ENCODE measurements around the gene SLC4A2. TPM values are rescaled to one million over a fixed set of nuclear protein-coding genes. Genes with fewer than 3 reads are reported as not detected.

Gene SLC4A2
- total and polyA plus RNA-seq, 8 donors: 81.7 to 205 (median 104) TPM

DNA sequence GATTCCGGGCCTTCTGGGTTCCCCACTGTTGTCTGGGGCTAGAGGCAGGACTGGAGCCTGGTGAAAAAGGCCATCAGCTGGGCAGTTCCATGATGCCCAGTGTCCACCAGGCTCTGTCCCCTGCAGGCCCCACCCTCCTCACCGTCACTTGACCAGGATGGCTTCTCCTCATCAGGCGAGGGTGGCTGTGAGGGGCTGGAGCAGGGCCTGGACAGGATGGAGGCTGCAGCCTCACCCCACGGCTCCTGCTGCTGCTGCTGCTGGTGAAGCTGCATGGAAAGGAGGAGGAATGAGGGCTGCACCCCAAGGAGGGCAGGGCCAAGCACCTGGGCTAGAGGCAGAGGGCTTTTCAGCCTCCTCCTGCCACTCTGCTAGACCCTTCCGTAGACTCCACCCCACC, 43.4 kb upstream of the SLC4A2 start:
- Histone ChIP-seq H3K4me3 (no peak overlapping the region), H3K4me1 (peaks cover 14 to 46% of the 10 kb centered on the region in 2 donors), H3K36me3 (no peaks in the 10 kb centered on the region), H3K27me3 (peaks cover 22 to 97% of the 10 kb centered on the region in 2 donors), H3K27ac (no peak overlapping the region), H3K9me3 (no peaks in the 10 kb centered on the region)
- intact Hi-C loops (cut with DNase I): no loop called here
- no peak for ATAC-seq
- TF ChIP-seq, protein P1, sequence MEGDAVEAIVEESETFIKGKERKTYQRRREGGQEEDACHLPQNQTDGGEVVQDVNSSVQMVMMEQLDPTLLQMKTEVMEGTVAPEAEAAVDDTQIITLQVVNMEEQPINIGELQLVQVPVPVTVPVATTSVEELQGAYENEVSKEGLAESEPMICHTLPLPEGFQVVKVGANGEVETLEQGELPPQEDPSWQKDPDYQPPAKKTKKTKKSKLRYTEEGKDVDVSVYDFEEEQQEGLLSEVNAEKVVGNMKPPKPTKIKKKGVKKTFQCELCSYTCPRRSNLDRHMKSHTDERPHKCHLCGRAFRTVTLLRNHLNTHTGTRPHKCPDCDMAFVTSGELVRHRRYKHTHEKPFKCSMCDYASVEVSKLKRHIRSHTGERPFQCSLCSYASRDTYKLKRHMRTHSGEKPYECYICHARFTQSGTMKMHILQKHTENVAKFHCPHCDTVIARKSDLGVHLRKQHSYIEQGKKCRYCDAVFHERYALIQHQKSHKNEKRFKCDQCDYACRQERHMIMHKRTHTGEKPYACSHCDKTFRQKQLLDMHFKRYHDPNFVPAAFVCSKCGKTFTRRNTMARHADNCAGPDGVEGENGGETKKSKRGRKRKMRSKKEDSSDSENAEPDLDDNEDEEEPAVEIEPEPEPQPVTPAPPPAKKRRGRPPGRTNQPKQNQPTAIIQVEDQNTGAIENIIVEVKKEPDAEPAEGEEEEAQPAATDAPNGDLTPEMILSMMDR (IDR thresholded peaks at IDR 0.05): no peak
- DNase-seq: peak in 1 of 4 donors; percentile 49

DNA sequence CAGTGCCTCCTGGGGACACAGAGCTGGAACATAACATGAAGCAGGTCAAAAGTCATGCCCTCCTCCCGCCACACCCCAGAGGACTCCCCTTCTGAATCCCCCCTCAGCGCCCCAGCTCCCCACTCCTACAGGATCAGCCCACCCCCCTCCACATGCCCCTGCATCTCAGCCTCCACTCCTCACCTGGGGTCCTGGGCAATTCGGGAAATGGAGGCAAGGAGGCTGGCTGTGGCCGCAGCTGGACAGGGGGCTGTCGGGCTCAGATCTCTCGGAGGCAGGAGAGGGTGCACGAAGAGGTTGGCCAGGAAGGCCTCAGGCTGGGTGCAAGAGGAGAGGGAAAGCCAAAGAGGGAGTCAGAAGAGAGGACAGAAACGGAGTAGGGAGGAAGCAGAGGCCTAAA, 42.9 kb upstream of the SLC4A2 start:
- Histone ChIP-seq H3K36me3 (no peaks in the 10 kb centered on the region), H3K27ac (no peak overlapping the region), H3K27me3 (peaks cover 22 to 98% of the 10 kb centered on the region in 2 donors), H3K9me3 (no peaks in the 10 kb centered on the region), H3K4me1 (peaks cover 12 to 43% of the 10 kb centered on the region in 2 donors), H3K4me3 (no peak overlapping the region)
- TF ChIP-seq, protein P1 (IDR thresholded peaks at IDR 0.05): no peak
- DNase-seq: peak in 1 of 4 donors; percentile 58
- intact Hi-C loops (cut with DNase I): no loop called here
- no peak for ATAC-seq

DNA sequence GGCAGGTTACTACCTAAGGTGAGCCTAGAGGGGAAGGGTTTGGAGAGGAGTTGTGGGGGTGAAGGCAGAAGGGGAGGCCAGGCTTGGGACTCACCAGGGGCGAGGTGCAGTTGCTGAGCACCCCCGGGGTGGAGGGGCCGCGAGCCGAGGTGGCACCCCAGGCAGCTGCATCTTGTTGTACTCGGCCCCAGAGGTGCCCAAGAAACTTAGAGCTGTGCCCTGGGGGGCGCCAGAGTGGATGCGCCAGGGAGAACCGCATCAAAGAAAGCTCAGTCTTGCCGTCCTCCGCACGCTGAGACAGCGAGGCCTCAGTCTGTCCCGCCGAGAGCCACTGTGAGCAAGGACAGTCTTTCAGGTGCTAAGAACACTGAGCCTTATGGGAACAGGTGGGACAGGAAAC, 42.4 kb upstream of the SLC4A2 start:
- DNase-seq (peak in 1 of 4 donors; percentile 63), ATAC-seq (no peak)
- Histone ChIP-seq H3K36me3 (no peaks in the 10 kb centered on the region), H3K27me3 (peaks cover 22 to 98% of the 10 kb centered on the region in 2 donors), H3K9me3 (no peaks in the 10 kb centered on the region), H3K4me1 (peaks cover 12 to 43% of the 10 kb centered on the region in 2 donors), H3K27ac (no peak overlapping the region), H3K4me3 (no peak overlapping the region)
- TF ChIP-seq, protein P1 (IDR thresholded peaks at IDR 0.05): no peak
- intact Hi-C loops (cut with DNase I): no loop called here

DNA sequence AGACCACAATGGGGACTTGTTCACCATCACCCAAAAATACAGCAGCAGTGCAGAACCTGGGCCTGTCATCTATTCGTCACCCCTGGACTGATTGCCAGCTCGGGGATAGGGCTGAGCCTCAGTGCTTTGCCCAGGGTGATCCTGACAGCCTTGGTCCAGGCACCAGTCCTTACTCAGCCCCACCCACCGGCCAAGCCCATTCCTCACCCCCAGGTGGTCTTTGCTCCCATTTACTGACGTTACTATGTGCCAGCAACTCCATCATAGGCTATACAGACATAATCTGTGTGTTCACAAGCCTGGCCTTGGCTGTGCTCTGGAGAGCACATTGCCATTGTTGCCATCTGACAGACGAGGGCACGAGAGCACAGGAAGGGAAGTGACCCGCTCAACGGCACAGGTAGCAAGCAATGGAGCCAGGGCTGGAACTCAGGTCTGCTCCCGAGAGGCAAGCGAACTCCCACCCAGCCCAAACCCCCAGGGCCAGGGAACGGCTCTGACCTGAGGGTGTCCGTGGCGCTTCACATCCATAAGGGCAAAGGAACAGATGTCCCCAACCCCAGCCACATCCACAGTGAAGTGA, 41.9 kb upstream of the SLC4A2 start:
- TF ChIP-seq, protein P1 (IDR thresholded peaks at IDR 0.05): no peak
- intact Hi-C loops (cut with DNase I): no loop called here
- Histone ChIP-seq H3K27ac (no peak overlapping the region), H3K4me3 (no peak overlapping the region), H3K36me3 (no peaks in the 10 kb centered on the region), H3K27me3 (peaks cover 22 to 98% of the 10 kb centered on the region in 2 donors), H3K4me1 (peaks cover 12 to 38% of the 10 kb centered on the region in 2 donors), H3K9me3 (no peaks in the 10 kb centered on the region)
- ATAC-seq (no peak), DNase-seq (peak in 1 of 4 donors; percentile 43)

DNA sequence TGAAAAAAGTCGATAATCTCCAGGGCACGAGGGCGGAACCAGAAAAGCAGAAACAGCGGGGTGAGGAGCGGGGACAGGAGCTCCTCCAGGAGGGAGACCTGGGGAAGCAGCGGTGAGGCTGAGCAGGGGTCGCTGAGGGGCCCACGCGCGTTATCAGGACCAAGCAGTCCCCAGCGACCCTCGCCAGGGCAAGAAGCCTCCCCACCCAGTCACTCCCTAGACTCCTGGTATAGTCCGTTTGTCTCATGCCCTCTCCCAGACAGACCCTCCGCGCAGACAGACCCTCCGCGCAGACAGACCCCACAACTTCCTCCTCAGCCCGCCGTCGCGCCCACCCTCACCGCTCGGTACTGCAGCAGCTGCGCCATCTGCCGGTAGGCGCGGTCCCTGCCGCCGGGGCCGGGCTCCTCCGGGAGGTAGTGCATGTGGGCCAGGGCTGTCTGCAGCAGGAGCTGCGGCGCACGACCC, 41.4 kb upstream of the SLC4A2 start:
- Histone ChIP-seq H3K36me3 (no peaks in the 10 kb centered on the region), H3K27me3 (peaks cover 22 to 94% of the 10 kb centered on the region in 2 donors), H3K4me1 (peaks cover 12 to 34% of the 10 kb centered on the region in 2 donors), H3K4me3 (no peak overlapping the region), H3K27ac (no peak overlapping the region), H3K9me3 (no peaks in the 10 kb centered on the region)
- ATAC-seq (peak; percentile 87), DNase-seq (peak; percentile 59 to 93 (median 71))
- intact Hi-C loops (cut with DNase I): no loop called here
- TF ChIP-seq, protein P1 (IDR thresholded peaks at IDR 0.05): peak; percentile 92 to 98
